ENCODE measurements around the gene GPATCH8. TPM values are rescaled to one million over a fixed set of nuclear protein-coding genes. Genes with fewer than 3 reads are reported as not detected.
A peak's percentile ranks its signal among the peaks of the same experiment; 100 is the strongest.
"Not testable (repeated sequence)": the region's sequence is repeated elsewhere in the genome, so short reads cannot be mapped to it uniquely, and the experiment has no call there.

GPATCH8 gene
- total RNA-seq, 1 donor from 2014 or later: 8.7 TPM

DNA sequence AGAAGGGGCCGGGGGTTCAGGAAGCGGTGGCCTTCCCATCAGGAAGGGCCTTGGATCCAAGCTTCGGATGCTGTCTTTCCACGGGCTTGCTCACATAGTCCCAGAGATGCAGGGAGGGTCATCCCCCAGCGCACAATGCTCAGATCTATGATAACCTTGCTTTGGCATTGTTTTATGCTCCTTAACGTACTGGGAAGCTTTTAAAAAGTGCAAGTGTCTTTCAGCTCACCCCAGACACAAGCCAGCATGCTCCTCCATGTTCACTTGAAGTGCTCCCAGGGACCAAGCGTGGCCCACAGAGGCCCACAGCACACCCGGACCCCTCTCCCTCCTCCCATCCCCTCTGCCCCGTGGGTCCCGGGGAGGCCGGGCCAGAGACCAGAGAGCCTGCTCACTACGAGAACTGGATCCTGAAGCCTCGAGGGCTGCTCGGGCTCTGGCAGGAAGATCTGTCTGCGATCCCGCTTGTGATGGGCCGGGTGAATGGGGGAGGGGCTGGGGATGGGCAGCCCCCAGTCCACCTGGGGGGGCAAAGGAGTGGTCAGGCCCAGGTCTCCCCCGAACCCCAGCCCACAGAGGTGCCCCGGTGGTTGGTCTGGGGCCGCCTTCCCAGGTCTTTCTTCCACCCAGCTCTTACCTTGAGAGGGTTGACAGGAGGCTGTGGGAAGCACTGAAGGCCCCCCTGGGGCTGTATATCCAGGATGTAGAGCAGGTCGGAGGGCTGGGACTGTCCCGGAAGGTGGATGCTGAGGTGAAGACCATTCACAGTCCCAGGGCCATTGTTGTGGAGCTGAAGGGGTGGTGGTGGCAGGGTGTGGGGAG is 127.8 kb downstream of the GPATCH8 start:
- DNase-seq (ENCODE audit: low read depth in 2 of 2): no peak

DNA sequence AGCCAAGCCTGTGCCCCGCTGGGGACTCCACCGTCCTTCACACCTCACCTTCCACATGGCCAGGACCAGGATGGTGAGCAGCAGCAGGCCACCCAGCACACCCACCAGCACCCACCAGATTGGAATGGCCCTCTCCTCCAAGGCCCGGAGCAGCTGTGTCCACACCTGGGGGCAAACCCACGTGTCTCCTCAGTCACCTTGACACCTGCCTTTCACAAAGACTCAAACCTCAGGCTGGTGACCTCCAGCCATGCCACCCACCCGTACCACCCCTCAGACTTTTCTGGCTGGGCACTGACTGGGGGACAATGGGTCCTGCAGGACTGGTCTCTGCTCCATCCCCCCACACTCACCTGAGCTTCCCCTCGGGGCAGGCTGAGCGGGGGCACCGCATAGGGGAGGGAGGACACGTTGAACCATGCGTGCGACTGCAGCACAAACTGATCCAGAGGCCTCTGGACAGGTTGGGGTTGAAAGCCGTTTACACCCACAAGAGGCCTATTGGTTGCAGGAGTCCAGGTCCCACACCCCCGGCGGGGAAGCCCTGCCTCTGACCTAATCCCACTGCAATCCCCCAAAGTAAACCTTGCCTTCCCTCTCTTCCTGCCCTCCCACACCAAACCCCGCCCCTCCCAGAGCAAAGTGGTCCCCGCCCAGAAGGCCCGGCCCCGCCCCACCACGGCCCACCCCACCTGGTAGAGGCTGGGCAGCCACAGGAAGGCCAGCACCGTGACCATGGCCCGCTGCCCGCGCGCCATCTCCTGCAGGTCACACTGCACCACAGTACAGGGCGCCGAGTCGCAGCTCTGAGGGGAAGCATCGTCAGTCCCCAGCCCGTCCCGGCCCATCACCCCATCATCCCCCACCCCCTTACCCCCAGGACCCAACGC is 128.7 kb downstream of the GPATCH8 start:
- DNase-seq (ENCODE audit: low read depth in 2 of 2): peak in 1 of 2 donors; percentile 17

DNA sequence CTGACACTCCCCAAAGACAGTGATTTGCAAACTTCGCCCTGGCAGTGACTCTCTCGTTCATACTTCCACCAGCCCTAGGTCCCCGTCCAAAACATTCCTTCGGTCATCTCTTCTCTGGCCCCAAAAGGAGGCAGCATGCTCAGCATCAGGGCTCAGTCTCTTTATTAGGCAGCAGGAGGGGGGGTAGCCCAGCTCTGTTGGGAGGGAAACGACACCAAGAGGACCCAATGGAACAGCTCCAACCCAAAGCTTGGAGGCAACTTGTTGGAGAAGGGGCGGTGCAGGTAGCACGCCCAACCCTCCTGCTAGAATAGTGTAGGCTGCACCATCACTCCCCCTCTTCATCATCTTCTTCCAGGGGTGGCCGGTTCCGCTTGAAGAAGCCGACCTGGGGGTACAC is 131.2 kb downstream of the GPATCH8 start:
- no peak for DNase-seq (ENCODE audit: low read depth in 2 of 2)

GRCh38 chr17:44369414-44370023 is 133.7 kb downstream of the GPATCH8 start:
- DNase-seq (ENCODE audit: low read depth in 2 of 2): not testable (repeated sequence)

DNA sequence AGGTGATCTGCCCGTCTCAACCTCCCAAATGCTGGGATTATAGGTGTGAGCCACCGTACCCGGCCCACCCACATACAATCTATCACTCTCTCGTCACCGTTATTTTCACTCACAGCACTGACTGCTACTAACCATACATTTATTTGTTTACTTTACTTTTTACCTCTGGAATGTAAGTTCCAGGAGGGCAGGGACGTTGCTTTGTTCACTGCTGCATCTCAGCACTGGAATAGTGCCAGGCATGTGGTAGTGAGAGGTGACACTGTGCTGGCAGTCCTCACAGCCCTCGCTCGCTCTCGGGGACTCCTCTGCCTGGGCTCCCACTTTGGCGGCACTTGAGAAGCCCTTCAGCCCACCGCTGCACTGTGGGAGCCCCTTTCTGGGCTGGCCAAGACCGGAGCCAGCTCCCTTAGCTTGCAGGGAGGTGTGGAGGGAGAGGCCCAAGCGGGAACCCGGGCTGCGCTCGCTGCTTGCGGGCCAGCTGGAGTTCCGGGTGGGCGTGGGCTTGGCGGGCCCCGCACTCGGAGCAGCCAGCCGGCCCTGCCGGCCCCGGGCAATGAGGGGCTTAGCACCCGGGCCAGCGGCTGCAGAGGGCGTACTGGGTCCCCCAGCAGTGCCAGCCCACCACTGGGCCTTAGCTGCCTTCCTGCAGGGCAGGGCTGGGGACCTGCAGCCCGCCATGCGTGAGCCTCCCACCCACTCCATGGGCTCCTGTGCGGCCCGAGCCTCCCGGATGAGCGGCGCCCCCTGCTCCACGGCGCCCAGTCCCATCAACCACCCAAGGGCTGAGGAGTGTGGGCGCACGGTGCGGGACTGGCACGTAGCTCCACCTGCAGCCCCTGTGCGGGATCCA is 134.6 kb downstream of the GPATCH8 start:
- not testable (repeated sequence) for DNase-seq (ENCODE audit: low read depth in 2 of 2)

- no peak for DNase-seq (ENCODE audit: low read depth in 2 of 2)
Measured at GRCh38 chr17:44367231-44367979, 135.8 kb downstream of the GPATCH8 start.

DNA sequence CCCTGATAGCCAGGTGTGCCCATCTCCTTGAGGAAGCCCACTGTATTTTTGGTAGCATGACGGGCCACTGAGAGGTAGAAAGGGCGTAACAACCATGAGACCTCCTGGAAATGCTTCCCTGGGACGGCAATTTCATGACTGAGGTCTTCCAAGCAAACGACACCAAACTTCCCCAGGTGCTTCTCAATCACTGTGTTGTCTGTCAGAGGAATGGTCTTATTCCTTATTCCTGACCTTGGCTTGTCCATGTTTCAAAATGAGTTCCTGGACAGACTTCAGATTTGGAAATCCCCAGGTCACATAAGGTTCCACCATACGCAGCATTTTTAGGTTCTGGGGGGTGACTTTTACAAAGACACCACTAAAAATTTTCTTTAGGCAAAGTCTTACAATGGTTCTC is 138.2 kb downstream of the GPATCH8 start:
- DNase-seq (ENCODE audit: low read depth in 2 of 2): not testable (repeated sequence)

GRCh38 chr17:44363613-44364159 is 139.5 kb downstream of the GPATCH8 start, which contains the start of gene FAM171A2:
TSS of gene FAM171A2 (minus strand) at chr17:44363853. CDS start at chr17:44363714, 139 bp downstream.
- DNase-seq (ENCODE audit: low read depth in 2 of 2): peak in 1 of 2 donors; percentile 62

DNA sequence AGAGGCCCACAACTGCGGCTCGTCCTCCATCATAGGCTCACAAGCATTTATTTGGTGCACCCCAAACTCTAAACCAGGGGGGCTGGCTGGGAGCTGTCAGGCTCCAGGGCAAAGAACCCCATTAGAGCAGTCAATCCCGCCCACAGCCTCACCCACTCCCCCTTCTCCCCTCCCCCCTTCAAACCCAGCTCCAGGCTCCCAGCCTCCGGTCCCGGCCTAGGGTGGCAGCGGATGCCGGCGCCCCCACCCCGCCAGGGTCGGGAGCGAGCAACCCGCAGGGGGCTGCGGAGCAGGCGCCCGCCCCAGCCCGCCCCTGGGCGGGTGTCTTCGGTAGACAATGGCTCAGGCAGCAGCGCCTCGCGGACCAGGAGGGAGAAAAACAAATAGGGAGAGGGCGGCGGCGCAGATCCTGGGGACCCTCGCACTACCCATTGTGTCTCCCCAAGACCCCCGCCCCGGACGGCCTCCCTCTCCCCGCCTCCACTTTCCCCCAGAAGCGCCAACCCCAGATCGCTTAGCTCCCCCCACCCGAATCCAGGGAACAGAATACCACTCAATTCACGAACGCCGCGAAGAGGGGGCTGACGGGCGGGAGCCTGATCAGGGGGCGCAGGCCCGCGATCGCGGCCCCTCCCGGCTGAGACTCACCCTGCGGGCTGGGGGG is 140.1 kb downstream of the GPATCH8 start:
- DNase-seq (ENCODE audit: low read depth in 2 of 2): peak in 1 of 2 donors; percentile 8

DNA sequence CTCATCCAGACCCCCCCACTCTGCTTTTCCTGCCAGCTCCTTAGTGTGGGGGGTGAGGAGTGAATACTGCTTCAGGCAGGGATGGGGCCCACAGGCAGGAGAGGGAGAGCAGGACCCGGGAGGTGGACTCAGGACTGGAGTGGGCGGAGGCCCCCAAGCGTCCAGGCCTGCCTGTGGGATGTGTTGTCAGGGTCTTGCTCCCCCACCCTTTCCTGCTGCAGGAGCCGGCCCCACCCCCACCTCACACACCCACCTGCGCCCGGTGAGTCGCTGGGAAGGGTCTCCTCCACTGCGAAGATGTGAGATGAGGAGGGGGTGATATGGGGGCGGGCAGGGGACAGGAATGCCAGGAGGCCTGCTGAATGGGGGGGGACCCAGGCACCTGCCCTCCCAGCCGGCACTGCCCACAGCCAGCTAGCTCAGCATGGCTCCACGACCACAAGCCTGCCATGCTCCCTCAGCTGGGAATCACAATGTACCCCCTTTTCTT is 140.7 kb downstream of the GPATCH8 start:
- no peak for DNase-seq (ENCODE audit: low read depth in 2 of 2)

DNA sequence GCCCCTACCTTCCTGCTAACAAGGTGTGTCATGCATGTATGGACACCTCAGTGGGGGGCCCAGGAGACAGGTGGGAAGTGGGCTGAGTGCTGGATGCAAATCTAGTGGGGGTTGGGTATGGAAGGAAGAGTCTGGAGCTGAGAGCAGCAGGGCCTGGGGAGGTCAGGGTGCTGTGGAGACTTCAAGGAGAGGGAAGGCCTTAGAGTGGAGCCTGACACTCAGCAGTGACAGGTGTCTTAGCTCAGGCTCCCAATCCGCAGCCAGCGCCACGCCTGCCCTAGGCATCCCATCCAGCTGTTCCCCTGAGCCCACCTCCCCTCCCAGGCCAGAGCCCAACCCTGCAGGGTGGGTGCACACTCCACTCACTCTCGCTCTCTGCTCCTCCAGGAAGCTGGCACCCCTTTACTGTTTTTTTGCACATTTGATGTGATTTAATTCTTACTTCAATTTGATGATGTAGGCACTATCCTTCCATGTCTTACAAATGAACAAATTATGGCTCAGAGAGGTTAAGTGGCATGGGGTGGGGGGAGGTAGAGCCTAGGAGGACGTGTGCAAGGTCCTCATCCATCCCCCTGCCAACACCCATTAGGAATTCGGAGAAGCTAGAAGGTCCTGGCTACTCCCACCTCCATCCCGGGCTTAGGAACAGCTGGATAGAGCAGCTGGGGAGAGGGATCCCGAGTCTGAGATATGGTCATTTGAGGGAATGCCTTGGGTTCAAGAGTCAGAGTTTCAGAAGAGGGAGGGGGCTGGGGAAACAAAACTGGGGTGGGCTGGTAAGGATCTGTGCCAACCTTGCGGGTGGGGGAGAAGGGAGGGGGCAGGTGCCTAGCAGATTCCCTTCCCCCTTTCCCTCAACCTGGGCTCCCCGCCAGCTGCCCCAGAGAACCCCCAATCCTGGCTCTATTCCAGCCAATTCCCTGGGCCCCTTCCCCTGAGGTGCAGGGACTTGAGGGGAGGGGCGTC is 141.6 kb downstream of the GPATCH8 start:
- no peak for DNase-seq (ENCODE audit: low read depth in 2 of 2)

DNA sequence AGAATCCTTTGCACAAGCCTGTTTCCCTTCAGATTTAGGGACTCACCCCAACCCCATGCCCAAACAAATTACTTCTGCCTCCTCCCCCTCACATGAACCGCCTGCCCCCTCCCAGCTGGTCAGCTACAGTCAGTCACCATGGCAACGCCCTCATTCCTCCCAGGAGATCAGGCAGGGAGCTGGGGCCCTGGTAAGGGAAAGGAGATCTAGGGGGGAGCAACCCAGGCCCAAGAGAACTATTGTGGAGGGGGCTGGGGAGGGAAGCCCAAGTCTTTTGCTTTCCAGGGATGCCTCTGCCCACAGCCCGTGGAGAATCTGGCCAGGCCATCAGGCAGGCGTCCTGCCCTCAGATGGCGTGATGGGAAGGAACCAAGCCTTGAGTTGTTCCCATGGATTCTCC is 142.4 kb downstream of the GPATCH8 start:
- no peak for DNase-seq (ENCODE audit: low read depth in 2 of 2)

DNA sequence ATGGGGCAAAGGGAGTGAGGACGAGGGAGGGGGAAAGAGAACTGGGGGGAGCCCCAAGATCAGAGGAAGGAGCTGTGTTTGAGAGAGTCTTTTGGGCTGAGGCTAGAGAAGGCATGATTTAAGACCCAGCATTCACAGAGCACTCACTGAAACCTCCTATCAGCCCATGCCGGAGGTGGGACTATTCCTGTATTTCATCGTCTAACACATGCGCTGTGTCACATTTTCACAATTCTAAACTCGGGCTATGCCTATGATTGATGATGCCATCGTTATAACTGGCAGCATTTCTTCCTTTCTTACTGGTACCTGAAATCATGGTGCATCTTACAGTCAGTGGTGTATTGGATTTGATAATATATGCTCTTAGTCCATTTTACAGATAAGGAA is 143.1 kb downstream of the GPATCH8 start:
- DNase-seq (ENCODE audit: low read depth in 2 of 2): no peak

- DNase-seq (ENCODE audit: low read depth in 2 of 2): no peak
Measured at GRCh38 chr17:44359458-44360143, 143.6 kb downstream of the GPATCH8 start.

GRCh38 chr17:44359006-44359405 is 144.2 kb downstream of the GPATCH8 start:
- no peak for DNase-seq (ENCODE audit: low read depth in 2 of 2)

DNA sequence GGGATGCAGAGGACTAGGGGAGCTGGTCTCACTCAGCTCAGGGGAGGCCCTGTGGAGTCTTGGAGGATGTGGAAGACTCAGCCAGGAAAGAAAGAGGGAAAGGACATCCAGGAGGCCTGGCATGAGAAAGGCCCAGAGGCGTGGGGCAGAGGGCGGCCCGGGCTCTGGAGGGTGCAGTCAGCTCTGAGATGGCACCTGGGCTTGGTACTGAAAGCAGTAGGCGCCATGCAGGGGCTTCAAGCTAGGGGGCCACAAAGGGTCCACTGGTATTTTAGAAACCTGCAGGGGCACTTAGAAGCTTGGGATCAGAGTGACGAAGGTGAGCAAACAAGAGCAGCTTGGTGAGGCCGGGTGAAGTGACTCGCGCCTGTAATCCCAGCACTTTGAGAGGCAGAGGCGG is 145.1 kb downstream of the GPATCH8 start:
- DNase-seq (ENCODE audit: low read depth in 2 of 2): no peak

- DNase-seq (ENCODE audit: low read depth in 2 of 2): no peak
Measured at GRCh38 chr17:44356241-44356640, 147.0 kb downstream of the GPATCH8 start.
